ENCODE results near the gene VPS13A.

DNA sequence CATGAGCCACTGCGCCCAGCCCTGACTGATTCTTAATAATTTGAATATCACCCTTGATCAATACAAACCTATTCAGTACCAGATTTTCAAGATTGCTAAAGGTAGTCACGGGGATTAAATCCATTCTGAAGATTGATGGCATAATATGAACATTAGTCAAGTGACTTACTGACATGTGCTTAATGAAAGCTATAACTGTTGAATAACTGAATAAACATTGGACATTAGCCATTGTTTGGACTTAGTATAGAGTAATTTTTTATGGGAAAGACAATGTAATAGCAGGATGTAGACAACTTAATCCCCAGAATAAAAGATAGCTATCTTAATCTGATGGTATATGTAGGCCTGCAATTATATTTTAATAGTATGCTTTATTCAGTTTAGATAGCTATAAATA lies 35.0 kb upstream of the VPS13A start:
- TF ChIP-seq POLR2A (IDR thresholded peaks at IDR 0.05) (no peak), POLR2AphosphoS5 (IDR thresholded peaks at IDR 0.05; ENCODE audit: insufficient read depth in 1 of 2, low read depth in 1 of 2) (no peak)
- TF ChIP-seq, protein P1, sequence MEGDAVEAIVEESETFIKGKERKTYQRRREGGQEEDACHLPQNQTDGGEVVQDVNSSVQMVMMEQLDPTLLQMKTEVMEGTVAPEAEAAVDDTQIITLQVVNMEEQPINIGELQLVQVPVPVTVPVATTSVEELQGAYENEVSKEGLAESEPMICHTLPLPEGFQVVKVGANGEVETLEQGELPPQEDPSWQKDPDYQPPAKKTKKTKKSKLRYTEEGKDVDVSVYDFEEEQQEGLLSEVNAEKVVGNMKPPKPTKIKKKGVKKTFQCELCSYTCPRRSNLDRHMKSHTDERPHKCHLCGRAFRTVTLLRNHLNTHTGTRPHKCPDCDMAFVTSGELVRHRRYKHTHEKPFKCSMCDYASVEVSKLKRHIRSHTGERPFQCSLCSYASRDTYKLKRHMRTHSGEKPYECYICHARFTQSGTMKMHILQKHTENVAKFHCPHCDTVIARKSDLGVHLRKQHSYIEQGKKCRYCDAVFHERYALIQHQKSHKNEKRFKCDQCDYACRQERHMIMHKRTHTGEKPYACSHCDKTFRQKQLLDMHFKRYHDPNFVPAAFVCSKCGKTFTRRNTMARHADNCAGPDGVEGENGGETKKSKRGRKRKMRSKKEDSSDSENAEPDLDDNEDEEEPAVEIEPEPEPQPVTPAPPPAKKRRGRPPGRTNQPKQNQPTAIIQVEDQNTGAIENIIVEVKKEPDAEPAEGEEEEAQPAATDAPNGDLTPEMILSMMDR (IDR thresholded peaks at IDR 0.05), result no peak
